K562 (cell line): Measurements from ENCODE around the gene EPHA1. TPM values are rescaled to one million over a fixed set of nuclear protein-coding genes. Genes with fewer than 3 reads are reported as not detected.

Source experiments
- ATAC-seq: fragments of 200-7000 bp; cut with Tn5 transposase; 3 replicates; pipeline ENCODE4 v1.9.1; 2020; ENCODE audit warnings: moderate library complexity
- BruUV-seq: library from RNA; stranded (reverse); fragments of 400-500 nt; replicated peaks from 2 replicates; lab custom pipeline; 2021; lab: Mats Ljungman, UMichigan
- CTCF ChIA-PET: fragments of 300-600 bp; formaldehyde crosslinking; extraction: SDS; loops from one replicate; lab custom pipeline; 2021; ENCODE audit warnings: low intra/inter-chr PET ratio; lab: Yijun Ruan, JAX
- POLR2A ChIA-PET: fragments of 300-600, 350-650 bp; sonication (Branson Sonifier 250); formaldehyde crosslinking; extraction: SDS; loops from one replicate; lab custom pipeline; 2021; ENCODE audit warnings: antibody characterized with exemption, inconsistent platforms; lab: Yijun Ruan, JAX
- DNase-seq, 4 experiments: peaks; one replicate each; pipeline versions ENCODE4 v3.0.0 to v3.0.0-alpha.2; 2011 to 2018; ENCODE audit warnings: low spot score in 3 of 4, mixed read lengths in 3 of 4; ENCODE audit errors: extremely low read depth in 1 of 4
- FAIRE-seq: peaks from 2 replicates; lab custom pipeline; 2011; peaks lifted over from hg19 to GRCh38; lab: Jason Lieb, UNC
- H2AFZ ChIP-seq: 2 replicates; pipeline ENCODE4 v1.6.0; 2011; ENCODE audit warnings: low read depth, low read length, control low read depth, inconsistent platforms
- H3K27ac ChIP-seq: fragments of 200-600 bp; 3 replicates; pipeline ENCODE4 v1.8.0; 2011; ENCODE audit warnings: low read depth, mild to moderate bottlenecking, control low read depth, inconsistent platforms, low read length, moderate library complexity, mixed read lengths; ENCODE audit errors: extremely low read depth
- H3K27me3 ChIP-seq, 2 experiments: fragments of 300-600 bp in 1 of 2; 2 replicates in 1 of 2; 3 replicates in 1 of 2; pipeline versions ENCODE4 v1.6.0 to v1.8.0; 2011; ENCODE audit warnings: inconsistent platforms in 2 of 2, low read length in 2 of 2, mild to moderate bottlenecking in 1 of 2, mixed read lengths in 1 of 2, moderate library complexity in 1 of 2; ENCODE audit not compliant: control insufficient read depth in 2 of 2, insufficient read depth in 2 of 2
- H3K36me3 ChIP-seq: fragments of 300-600 bp; 3 replicates; pipeline ENCODE4 v1.8.0; 2011; ENCODE audit warnings: mild to moderate bottlenecking, low read length, inconsistent platforms; ENCODE audit not compliant: control insufficient read depth, insufficient read depth
- H3K4me1 ChIP-seq, 2 experiments: fragments of 200-600 bp in 1 of 2; replicated peaks in 1 of 2; 2 replicates in 1 of 2; 3 replicates in 1 of 2; pipeline versions ENCODE4 v1.5.1 to v1.8.0; 2011; ENCODE audit warnings: inconsistent platforms in 2 of 2, low read length in 2 of 2, mild to moderate bottlenecking in 1 of 2, mixed read lengths in 1 of 2, moderate library complexity in 1 of 2; ENCODE audit not compliant: control insufficient read depth in 2 of 2, insufficient read depth in 2 of 2
- H3K4me2 ChIP-seq: 2 replicates; pipeline ENCODE4 v1.6.1; 2011; ENCODE audit warnings: low read length, control low read depth, inconsistent platforms, mixed read lengths; ENCODE audit not compliant: insufficient read depth
- H3K4me3 ChIP-seq: fragments of 200-600 bp; sonication (generic), shearing (Covaris generic); 2 replicates; pipeline ENCODE4 v1.5.1; 2016; ENCODE audit warnings: control low read depth, inconsistent platforms
- H3K79me2 ChIP-seq: fragments of 200-600 bp; 3 replicates; pipeline ENCODE4 v1.8.0; 2011; ENCODE audit warnings: low read length, inconsistent platforms; ENCODE audit not compliant: control insufficient read depth, insufficient read depth
- H3K9ac ChIP-seq, 2 experiments: 2 replicates each; pipeline versions ENCODE4 v1.6.0 to v1.6.1; 2011; ENCODE audit warnings: low read depth in 2 of 2, low read length in 2 of 2, control low read depth in 1 of 2, inconsistent platforms in 1 of 2, mild to moderate bottlenecking in 1 of 2, mixed read lengths in 1 of 2; ENCODE audit not compliant: insufficient read depth in 1 of 2
- H3K9me1 ChIP-seq: one replicate; pipeline ENCODE4 v1.6.0; 2011; ENCODE audit warnings: inconsistent platforms, mild to moderate bottlenecking, low read length, moderate library complexity; ENCODE audit not compliant: control insufficient read depth, insufficient read depth
- H3K9me3 ChIP-seq: replicated peaks from 2 replicates; pipeline ENCODE4 v1.5.1; 2011; ENCODE audit warnings: low read depth, low read length, inconsistent platforms; ENCODE audit not compliant: control insufficient read depth, insufficient read depth
- H4K20me1 ChIP-seq: replicated peaks from 2 replicates; pipeline ENCODE4 v1.6.1; 2011; ENCODE audit warnings: low read length, inconsistent platforms, mixed read lengths; ENCODE audit not compliant: control insufficient read depth, insufficient read depth
- CBX2 ChIP-seq: fragments of 200-600 bp; sonication (generic); IDR thresholded peaks from one replicate; pipeline ENCODE4 v1.6.1; 2012; ENCODE audit warnings: mild to moderate bottlenecking, low read length, inconsistent platforms; ENCODE audit not compliant: insufficient read depth, poor library complexity, severe bottlenecking
- EZH2 ChIP-seq: IDR thresholded peaks from 2 replicates; pipeline ENCODE4 v1.6.1; 2012; ENCODE audit warnings: low read depth, mild to moderate bottlenecking, inconsistent platforms, low read length, borderline replicate concordance
- RBM15 ChIP-seq: fragments of 200-400 bp; formaldehyde crosslinking; IDR thresholded peaks from 2 replicates; pipeline ENCODE4 v1.6.1; 2018; ENCODE audit warnings: mild to moderate bottlenecking, low read length, moderate library complexity; ENCODE audit not compliant: insufficient read depth
- ZNF140 ChIP-seq: fragments of 250-450 bp; sonication (Bioruptor Pico); IDR thresholded peaks from 2 replicates; pipeline ENCODE4 v1.8.0; 2021; ENCODE audit warnings: moderate library complexity, mild to moderate bottlenecking, inconsistent platforms
- ZNF778 ChIP-seq: fragments of 450-650 bp; formaldehyde crosslinking; IDR thresholded peaks from 2 replicates; pipeline ENCODE4 v1.4.0; 2020; ENCODE audit warnings: mild to moderate bottlenecking, moderate library complexity
- WGBS: fragments of 100-300 bp; shearing (Covaris generic); methylation state at CpG from one replicate; pipeline ENCODE4 v1.1.6; 2016; ENCODE audit warnings: low coverage, mixed read lengths; ENCODE audit not compliant: insufficient coverage; ENCODE audit errors: missing lambda C conversion rate; 5-methylcytosine and 5-hydroxymethylcytosine counted together
- in situ Hi-C: fragments of 300-500 bp; cut with MboI; formaldehyde crosslinking; loops from 4 replicates; pipeline ENCODE4 v1.15.0; 2018; ENCODE audit warnings: inconsistent platforms, mixed read lengths
- intact Hi-C: fragments of 100-400 bp; cut with micrococcal nuclease; formaldehyde crosslinking; loops from 2 replicates; pipeline ENCODE4 v1.14.2; 2022
- polyA plus RNA-seq, 8 experiments: library from polyadenylated mRNA; depleted of rRNA in 4 of 8; stranded (reverse) in 5 of 8; unstranded in 3 of 8; fragments of >200 nt; fragmentation: Nextera tagmentation in 2 of 8; fragmentation: Illumina TruSeq in 1 of 8; extraction: Ambion mirVana in 2 of 8; extraction: Trizol in 1 of 8; gene quantifications; 2 replicates each; pipeline versions ENCODE4 v1.2.1 to v1.2.3, GENCODE V29; 2011 to 2014; ENCODE audit warnings: inconsistent platforms in 1 of 8, missing spikeins in 1 of 8
- total RNA-seq, 7 experiments: library from RNA; depleted of rRNA in 6 of 7; stranded (reverse); fragments of >200 nt in 6 of 7; fragmentation: Illumina TruSeq in 2 of 7; extraction: Trizol in 2 of 7; gene quantifications; 2 replicates each; pipeline versions ENCODE4 v1.2.1 to v1.2.3, GENCODE V29; 2011 to 2021; ENCODE audit warnings: low replicate concordance in 1 of 7

Gene EPHA1
- total and polyA plus RNA-seq, 9 of the 15 experiments (the other 6 are each of a cell fraction or from before 2014, with no cell fraction given) = 0.22 to 0.57 (median 0.32) TPM; not detected in 6

GRCh38 chr7:143367972-143368371 lies 40.7 kb downstream of the EPHA1 start:
- Histone ChIP-seq H3K79me2 (no peaks in the 10 kb centered on the region), H3K27me3 (peaks cover 56 to 58% of the 10 kb centered on the region in 2 experiments), H3K36me3 (no peaks in the 10 kb centered on the region), H3K4me2 (no peak overlapping the region), H4K20me1 (0 out of 2 replicates have a peak, but pooled peaks cover 5% of the 10 kb centered on the region), H3K9me1 (no peaks in the 10 kb centered on the region), H3K9me3 (no peaks in the 10 kb centered on the region), H2AFZ (no peak overlapping the region)
- in situ Hi-C loops = no loop called here
- POLR2A ChIA-PET = interaction anchor here (1.6 to 4.2 kb wide), 2 partner anchors 12 to 17 kb away, joined by 5 to 29 read pairs; partner anchors contain the start of gene ZYX
- no TSS peak for BruUV-seq
- TF ChIP-seq ZNF778 (CRISPR knock-in tag) = no peak
- TF ChIP-seq, all 486 proteins: peak for 0
- intact Hi-C loops = no loop called here
- CTCF ChIA-PET = no interaction called here
- WGBS = 3% methylated on average over 4 of the region's 4 CpGs
- Histone ChIP-seq H3K27ac (no peak overlapping the region), H3K4me1 (peaks cover under 1 to 9% of the 10 kb centered on the region in 2 experiments; a peak in 2 of 5 replicates), H3K9ac (no peak overlapping the region), H3K4me3 (no peak overlapping the region)
- ATAC-seq (no peak), FAIRE-seq (no peak), DNase-seq (no peak)

GRCh38 chr7:143363016-143363937 lies 45.4 kb downstream of the EPHA1 start:
- no peak for DNase-seq
- POLR2A ChIA-PET = no interaction called here
- Histone ChIP-seq H3K9me3 (no peaks in the 10 kb centered on the region), H3K4me1 (peaks cover 0 to 17% of the 10 kb centered on the region in 2 experiments; a peak in 2 of 5 replicates), H2AFZ (no peak overlapping the region), H3K36me3 (no peaks in the 10 kb centered on the region), H3K27me3 (peaks cover 82 to 87% of the 10 kb centered on the region in 2 experiments), H3K27ac (no peak overlapping the region), H3K4me2 (no peak overlapping the region), H3K9me1 (peaks cover 3% of the 10 kb centered on the region), H3K79me2 (no peaks in the 10 kb centered on the region), H3K4me3 (no peak overlapping the region), H4K20me1 (peaks cover 10% of the 10 kb centered on the region; the same call in 1 of the 2 replicates), H3K9ac (no peak overlapping the region)
- 16% methylated on average over 19 of the region's 19 CpGs for WGBS
- no TSS peak for BruUV-seq
- intact Hi-C loops = no loop called here
- TF ChIP-seq CBX2 = peak; percentile 68
- TF ChIP-seq RBM15 = no peak
- peak; percentile 95 for TF ChIP-seq EZH2
- TF ChIP-seq ZNF140 (CRISPR knock-in tag) = no peak
- in situ Hi-C loops = no loop called here
- FAIRE-seq = no peak
- CTCF ChIA-PET = no interaction called here
- ATAC-seq = no peak
